ENCODE measurements around the gene CTXN2. TPM values are rescaled to one million over a fixed set of nuclear protein-coding genes. Genes with fewer than 3 reads are reported as not detected.

The CTXN2 gene
- total RNA-seq, 1 experiment from 2014 or later, result 0.11 TPM

- H3K27ac Mint-ChIP-seq, result peak overlapping the region in 1 of 3 experiments; percentile 69; a peak in 1 of 7 replicates
Measured at GRCh38 chr15:48170981-48171380, 20.5 kb upstream of the CTXN2 start.

More at GRCh38 chr15:48170981-48171380, 20.5 kb upstream of the CTXN2 start:
- Histone ChIP-seq H4K8ac (replicated peaks; ENCODE audit: insufficient read length, low read depth, low read length) (no peak overlapping the region), H3K79me1 (ENCODE audit: insufficient read depth, low read depth, low read length, poor library complexity, severe bottlenecking) (no peaks in the 10 kb centered on the region), H3K27ac (ENCODE audit: insufficient read length, low read depth, low read length) (no peak overlapping the region), H3K79me2 (ENCODE audit: insufficient read depth, low read length) (peaks cover 29% of the 10 kb centered on the region; the same call in 1 of the 2 replicates), H3K4ac (ENCODE audit: low read depth, low read length) (no peak overlapping the region), H4K20me1 (ENCODE audit: control insufficient read depth, insufficient read depth, insufficient read length) (no peaks in the 10 kb centered on the region), H2BK120ac (ENCODE audit: low read depth, low read length, poor library complexity, severe bottlenecking) (no peak overlapping the region), H2BK20ac (ENCODE audit: low read depth, low read length, poor library complexity, severe bottlenecking) (no peak overlapping the region), H3K4me2 (ENCODE audit: insufficient read depth, insufficient read length, low read length) (no peak overlapping the region), H3K56ac (ENCODE audit: insufficient read length, low read depth, low read length) (no peak overlapping the region), H3T11ph (ENCODE audit: low read length) (no peak overlapping the region), H3K27me3 (ENCODE audit: insufficient read depth, low read length) (no peaks in the 10 kb centered on the region), H3K23me2 (ENCODE audit: insufficient read length, low read depth, low read length, poor library complexity, severe bottlenecking) (no peaks in the 10 kb centered on the region), H3K23ac (ENCODE audit: insufficient read length, low read depth, low read length) (no peak overlapping the region), H3K4me1 (ENCODE audit: insufficient read depth, low read length) (peaks cover 2% of the 10 kb centered on the region; the same call in 1 of the 2 replicates), H3K9ac (ENCODE audit: extremely low read depth, insufficient read length, low read length) (no peak overlapping the region), H3K14ac (ENCODE audit: insufficient read depth, low read length) (no peak overlapping the region), H4K91ac (ENCODE audit: insufficient read length, low read depth, low read length) (no peak overlapping the region), H3K9me3 (ENCODE audit: control insufficient read depth, low read depth, low read length) (no peaks in the 10 kb centered on the region), H4K5ac (ENCODE audit: insufficient read length, low read depth, low read length) (no peak overlapping the region), H3K18ac (ENCODE audit: insufficient read length, low read depth, low read length) (no peak overlapping the region), H2BK15ac (ENCODE audit: low read depth, low read length) (no peak overlapping the region), H2BK12ac (ENCODE audit: insufficient read length, low read depth, low read length) (no peak overlapping the region), H2AK5ac (ENCODE audit: insufficient read length, low read length) (no peak overlapping the region), H2AFZ (ENCODE audit: low read length) (no peak overlapping the region), H2BK5ac (ENCODE audit: insufficient read length, low read length) (no peak overlapping the region)
- no CpG with 5 or more reads among the region's 1 CpG for WGBS (ENCODE audit: extremely low coverage, insufficient read length, low lambda C conversion rate)
- Mint-ChIP-seq H3K9me3 (no peaks in the 10 kb centered on the region), H3K4me3 (no peak overlapping the region), H3K36me3 (ENCODE audit: insufficient read depth in 1 of 3, low read depth in 3 of 3) (peaks cover 5 to 25% (median 23%) of the 10 kb centered on the region in 3 experiments), H3K27me3 (ENCODE audit: low read depth) (no peaks in the 10 kb centered on the region), H3K4me1 (peaks cover 46 to 49% of the 10 kb centered on the region in 2 experiments)
- no peak for DNase-seq
- TF ChIP-seq CTCF (conservative IDR thresholded peaks at IDR 0.05), result no peak
